Fibroblast of mammary gland (primary cell): Measurements from ENCODE around the gene ZNF688.

ENCODE experiments used
- DNase-seq: peaks from one replicate; pipeline ENCODE4 v3.0.0-alpha.2; 2010; ENCODE audit warnings: low read depth
- H3K4me3 ChIP-seq: 2 replicates; pipeline ENCODE4 v1.5.1; 2011; ENCODE audit warnings: low read depth, mild to moderate bottlenecking, low read length, moderate library complexity; ENCODE audit not compliant: control insufficient read depth
- CTCF ChIP-seq: conservative IDR thresholded peaks from 2 replicates; pipeline ENCODE4 v1.5.1; 2011; ENCODE audit warnings: low read depth, low read length, inconsistent platforms; ENCODE audit not compliant: control insufficient read depth, insufficient read depth

ZNF688 gene

GRCh38 chr16:30571445-30572322 is at the start of gene ZNF688:
TSS of gene ZNF688 (minus strand) at chr16:30571714. CDS start at chr16:30571629, 85 bp downstream.
- H3K4me3 ChIP-seq, result peak within 1 kb of the TSS; percentile 60
- no peak for TF ChIP-seq CTCF
- peak; percentile 95 for DNase-seq

- DNase-seq, result no peak
- no peak overlapping the region for H3K4me3 ChIP-seq
- no peak for TF ChIP-seq CTCF
Measured at GRCh38 chr16:30620169-30620568, 48.7 kb upstream of the ZNF688 start.

- no peak for TF ChIP-seq CTCF
- DNase-seq, result no peak
Measured at GRCh38 chr16:30619638-30620037, 48.1 kb upstream of the ZNF688 start.

GRCh38 chr16:30619202-30619601 is 47.7 kb upstream of the ZNF688 start:
- TF ChIP-seq CTCF, result no peak
- DNase-seq, result peak; percentile 54
- no peak overlapping the region for H3K4me3 ChIP-seq

More at GRCh38 chr16:30619638-30620037, 48.1 kb upstream of the ZNF688 start:
- no peak overlapping the region for H3K4me3 ChIP-seq

GRCh38 chr16:30615358-30616091 is 44.0 kb upstream of the ZNF688 start:
- DNase-seq, result peak; percentile 54
- H3K4me3 ChIP-seq, result no peak overlapping the region
- peak; percentile 74 for TF ChIP-seq CTCF

- TF ChIP-seq CTCF, result no peak
- peak within 1 kb of the TSS; percentile 96 for H3K4me3 ChIP-seq
Measured at GRCh38 chr16:30609926-30610839, 38.7 kb upstream of the ZNF688 start, which contains the start of gene ZNF689. TSS of gene ZNF689 (minus strand) at chr16:30610389. CDS start at chr16:30610041, 348 bp downstream.

More at GRCh38 chr16:30609926-30610839, 38.7 kb upstream of the ZNF688 start, which contains the start of gene ZNF689:
- peak; percentile 97 for DNase-seq
